ENCODE results near the gene HOXA1. TPM values are rescaled to one million over a fixed set of nuclear protein-coding genes. Genes with fewer than 3 reads are reported as not detected.
"Not testable (repeated sequence)": the region's sequence is repeated elsewhere in the genome, so short reads cannot be mapped to it uniquely, and the experiment has no call there.

Gene HOXA1
- total RNA-seq, 1 donor from 2014 or later: 9.5 TPM

GRCh38 chr7:27053153-27053552 is 42.6 kb downstream of the HOXA1 start:
- Mint-ChIP-seq H3K27ac (no peak overlapping the region), H3K4me3 (no peak overlapping the region), H3K27me3 (no peaks in the 10 kb centered on the region), H3K36me3 (no peaks in the 10 kb centered on the region), H3K9me3 (no peaks in the 10 kb centered on the region), H3K4me1 (ENCODE audit: unreplicated experiment) (no peaks in the 10 kb centered on the region)
- TF ChIP-seq, protein P1, sequence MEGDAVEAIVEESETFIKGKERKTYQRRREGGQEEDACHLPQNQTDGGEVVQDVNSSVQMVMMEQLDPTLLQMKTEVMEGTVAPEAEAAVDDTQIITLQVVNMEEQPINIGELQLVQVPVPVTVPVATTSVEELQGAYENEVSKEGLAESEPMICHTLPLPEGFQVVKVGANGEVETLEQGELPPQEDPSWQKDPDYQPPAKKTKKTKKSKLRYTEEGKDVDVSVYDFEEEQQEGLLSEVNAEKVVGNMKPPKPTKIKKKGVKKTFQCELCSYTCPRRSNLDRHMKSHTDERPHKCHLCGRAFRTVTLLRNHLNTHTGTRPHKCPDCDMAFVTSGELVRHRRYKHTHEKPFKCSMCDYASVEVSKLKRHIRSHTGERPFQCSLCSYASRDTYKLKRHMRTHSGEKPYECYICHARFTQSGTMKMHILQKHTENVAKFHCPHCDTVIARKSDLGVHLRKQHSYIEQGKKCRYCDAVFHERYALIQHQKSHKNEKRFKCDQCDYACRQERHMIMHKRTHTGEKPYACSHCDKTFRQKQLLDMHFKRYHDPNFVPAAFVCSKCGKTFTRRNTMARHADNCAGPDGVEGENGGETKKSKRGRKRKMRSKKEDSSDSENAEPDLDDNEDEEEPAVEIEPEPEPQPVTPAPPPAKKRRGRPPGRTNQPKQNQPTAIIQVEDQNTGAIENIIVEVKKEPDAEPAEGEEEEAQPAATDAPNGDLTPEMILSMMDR (conservative IDR thresholded peaks at IDR 0.05): no peak
- no peak for DNase-seq (ENCODE audit: extremely low spot score, unreplicated experiment)

DNA sequence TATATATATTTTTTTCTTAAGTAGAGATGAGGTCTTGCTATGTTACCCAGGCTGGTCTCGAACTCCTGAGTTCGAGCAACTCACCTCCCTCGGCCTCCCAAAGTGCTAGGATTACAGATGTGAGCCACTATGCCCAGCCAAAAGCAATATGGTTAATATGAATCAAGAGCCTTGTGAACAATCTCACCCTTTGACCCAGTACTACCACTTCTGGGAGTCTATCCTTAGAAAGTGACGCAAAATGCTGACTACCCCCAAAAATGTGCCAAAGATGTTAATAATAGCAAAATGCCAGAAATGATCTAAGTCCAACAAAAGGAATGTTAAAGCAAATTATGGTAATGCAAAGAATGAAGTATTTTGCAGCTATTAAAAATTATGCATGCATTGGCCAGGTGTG is 44.3 kb downstream of the HOXA1 start:
- H3K27ac Mint-ChIP-seq: no peak overlapping the region
- TF ChIP-seq, protein P1 (conservative IDR thresholded peaks at IDR 0.05): no peak
- H3K36me3 Mint-ChIP-seq: no peaks in the 10 kb centered on the region
- no peak for DNase-seq (ENCODE audit: extremely low spot score, unreplicated experiment)
- no peaks in the 10 kb centered on the region for H3K9me3 Mint-ChIP-seq
- no peaks in the 10 kb centered on the region for H3K4me1 Mint-ChIP-seq (ENCODE audit: unreplicated experiment)
- H3K27me3 Mint-ChIP-seq: no peaks in the 10 kb centered on the region
- no peak overlapping the region for H3K4me3 Mint-ChIP-seq

DNA sequence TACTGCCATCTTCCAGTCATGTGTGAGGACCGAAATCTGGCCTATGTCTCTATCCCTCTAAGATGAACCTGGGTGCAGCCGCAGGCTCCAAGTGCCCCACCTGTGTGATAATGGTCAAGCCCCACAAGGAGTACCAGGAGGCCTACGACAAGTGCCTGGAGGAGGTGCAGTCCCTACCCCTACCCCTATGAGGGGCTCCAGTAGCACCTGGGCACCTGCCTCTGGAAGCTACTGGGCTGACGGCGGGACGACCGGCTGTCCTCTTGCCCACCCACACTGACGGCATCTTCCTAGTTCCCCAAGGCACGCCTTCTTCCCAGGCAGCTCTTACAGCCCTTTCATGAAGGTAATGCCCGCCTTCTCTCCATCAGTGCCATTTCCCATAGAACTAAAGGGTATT is 47.4 kb downstream of the HOXA1 start:
- Mint-ChIP-seq H3K36me3 (no peaks in the 10 kb centered on the region), H3K9me3 (no peaks in the 10 kb centered on the region), H3K27me3 (no peaks in the 10 kb centered on the region), H3K4me1 (ENCODE audit: unreplicated experiment) (no peaks in the 10 kb centered on the region), H3K27ac (no peak overlapping the region), H3K4me3 (no peak overlapping the region)
- DNase-seq (ENCODE audit: extremely low spot score, unreplicated experiment): no peak
- TF ChIP-seq, protein P1 (conservative IDR thresholded peaks at IDR 0.05): no peak

DNA sequence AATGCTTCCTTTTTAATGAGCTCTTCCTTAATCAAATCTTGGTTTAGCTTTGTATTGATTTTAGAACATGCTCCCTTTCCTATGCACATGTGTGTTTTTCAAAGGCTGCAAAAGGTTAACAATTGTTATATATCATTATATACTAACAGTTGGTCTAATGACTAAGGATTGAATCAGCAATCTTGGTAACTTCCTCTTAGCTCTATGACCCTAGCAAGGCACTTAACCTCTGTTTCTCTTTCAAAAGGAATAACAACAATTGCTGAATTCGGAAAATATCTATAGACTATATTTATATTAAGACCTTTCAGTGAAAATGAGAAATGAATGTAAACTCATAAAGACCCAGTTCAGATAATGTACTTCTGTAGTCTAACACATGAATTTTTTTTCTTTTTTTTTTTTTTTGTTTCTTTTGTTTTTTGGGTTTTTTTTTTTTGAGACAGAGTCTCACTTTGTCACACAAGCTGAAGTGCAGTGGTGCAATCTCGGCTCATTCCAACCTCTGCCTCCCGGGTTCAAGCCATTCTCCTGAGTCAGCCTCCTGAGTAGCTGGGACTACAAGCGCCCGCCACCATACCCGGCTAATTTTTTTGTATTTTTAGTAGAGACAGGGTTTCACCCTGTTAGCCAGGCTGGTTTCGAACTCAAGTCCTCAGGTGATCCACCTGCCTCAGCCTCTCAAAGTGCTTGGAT is 48.8 kb downstream of the HOXA1 start:
- Mint-ChIP-seq H3K27ac (no peak overlapping the region), H3K36me3 (no peaks in the 10 kb centered on the region), H3K27me3 (no peaks in the 10 kb centered on the region), H3K4me1 (ENCODE audit: unreplicated experiment) (no peaks in the 10 kb centered on the region), H3K4me3 (no peak overlapping the region), H3K9me3 (no peaks in the 10 kb centered on the region)
- TF ChIP-seq, protein P1 (conservative IDR thresholded peaks at IDR 0.05): no peak
- no peak for DNase-seq (ENCODE audit: extremely low spot score, unreplicated experiment)

GRCh38 chr7:27045972-27046371 is 49.8 kb downstream of the HOXA1 start:
- H3K27ac Mint-ChIP-seq; H3K4me1 Mint-ChIP-seq (ENCODE audit: unreplicated experiment); DNase-seq (ENCODE audit: extremely low spot score, unreplicated experiment); H3K9me3 Mint-ChIP-seq; H3K27me3 Mint-ChIP-seq; H3K4me3 Mint-ChIP-seq; H3K36me3 Mint-ChIP-seq: not testable (repeated sequence)

GRCh38 chr7:27045066-27045465 is 50.7 kb downstream of the HOXA1 start:
- not testable (repeated sequence) for H3K9me3 Mint-ChIP-seq; H3K36me3 Mint-ChIP-seq; H3K27ac Mint-ChIP-seq; H3K4me3 Mint-ChIP-seq; H3K27me3 Mint-ChIP-seq; H3K4me1 Mint-ChIP-seq (ENCODE audit: unreplicated experiment); DNase-seq (ENCODE audit: extremely low spot score, unreplicated experiment)

Other genes starting within 250 kb of the HOXA1 start
- 25.5 and 61.6 TPM in 2 replicates for gene SKAP2, start 231.4 kb downstream of the HOXA1 start, total RNA-seq (ENCODE audit: low replicate concordance)
- gene HOXA2, start 6.7 kb upstream of the HOXA1 start, total RNA-seq (ENCODE audit: low replicate concordance): 7.7 and 26.8 TPM in 2 replicates
- gene HOXA4, start 34.8 kb upstream of the HOXA1 start, total RNA-seq (ENCODE audit: low replicate concordance): 28.5 and 37.6 TPM in 2 replicates
- gene HOXA5, start 47.7 kb upstream of the HOXA1 start, total RNA-seq (ENCODE audit: low replicate concordance): 55.0 and 77.7 TPM in 2 replicates
- gene HOXA6, start 51.8 kb upstream of the HOXA1 start, total RNA-seq (ENCODE audit: low replicate concordance): 4.2 and 10.9 TPM in 2 replicates
- 40.5 and 92.8 TPM in 2 replicates for gene HOXA3, start 56.6 kb upstream of the HOXA1 start, total RNA-seq (ENCODE audit: low replicate concordance)
- gene HOXA7, start 60.7 kb upstream of the HOXA1 start, total RNA-seq (ENCODE audit: low replicate concordance): 3.2 and 6.2 TPM in 2 replicates
- 0.67 and 4.1 TPM in 2 replicates for gene HOXA9, start 69.5 kb upstream of the HOXA1 start, total RNA-seq (ENCODE audit: low replicate concordance)
- 0.29 and 4.9 TPM in 2 replicates for gene HOXA10, start 78.3 kb upstream of the HOXA1 start, total RNA-seq (ENCODE audit: low replicate concordance)
- 1.2 TPM in 1 of 2 replicates, not detected in the other for gene HOXA11, start 89.2 kb upstream of the HOXA1 start, total RNA-seq (ENCODE audit: low replicate concordance)
- 0.75 and 1.5 TPM in 2 replicates for gene HOXA13, start 104.1 kb upstream of the HOXA1 start, total RNA-seq (ENCODE audit: low replicate concordance)
- 0.41 and 0.71 TPM in 2 replicates for gene EVX1, start 146.8 kb upstream of the HOXA1 start, total RNA-seq (ENCODE audit: low replicate concordance)

Data from type B pancreatic cell (in vitro differentiated cells).